C4-2B (cell line): ENCODE results near the gene RPS17.

Source experiments
- ZFX ChIP-seq: fragments of 450-650 bp; IDR thresholded peaks from 2 replicates; pipeline ENCODE4 v1.6.1; 2017
- TF ChIP-seq, protein P1 (sequence below): fragments of 450-650 bp; conservative IDR thresholded peaks from 2 replicates; pipeline ENCODE4 v1.5.1; 2017; ENCODE audit warnings: mild to moderate bottlenecking

DNA sequence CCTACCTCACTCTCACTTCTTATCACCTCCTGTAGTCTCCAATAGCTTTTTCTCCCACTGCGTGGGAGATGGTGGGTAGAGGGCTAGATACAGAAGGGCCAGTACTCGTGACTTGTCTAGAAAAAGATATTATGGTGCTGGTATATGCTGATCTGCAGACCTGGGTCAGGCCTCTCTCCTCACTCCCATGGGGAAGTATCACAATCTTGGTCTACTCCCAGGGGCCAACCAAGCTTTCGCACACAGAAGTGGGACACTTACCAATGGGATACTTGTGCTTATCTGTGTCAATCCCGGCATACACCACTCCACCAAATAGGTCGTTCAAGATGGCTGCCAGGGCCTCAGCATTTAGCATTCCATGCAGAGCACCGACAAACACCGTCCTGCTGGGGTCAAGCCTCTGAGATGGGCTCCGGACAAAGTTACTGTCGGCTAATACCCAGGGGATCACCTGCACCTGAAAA, 9.0 kb upstream of the RPS17 start:
- TF ChIP-seq, protein P1, sequence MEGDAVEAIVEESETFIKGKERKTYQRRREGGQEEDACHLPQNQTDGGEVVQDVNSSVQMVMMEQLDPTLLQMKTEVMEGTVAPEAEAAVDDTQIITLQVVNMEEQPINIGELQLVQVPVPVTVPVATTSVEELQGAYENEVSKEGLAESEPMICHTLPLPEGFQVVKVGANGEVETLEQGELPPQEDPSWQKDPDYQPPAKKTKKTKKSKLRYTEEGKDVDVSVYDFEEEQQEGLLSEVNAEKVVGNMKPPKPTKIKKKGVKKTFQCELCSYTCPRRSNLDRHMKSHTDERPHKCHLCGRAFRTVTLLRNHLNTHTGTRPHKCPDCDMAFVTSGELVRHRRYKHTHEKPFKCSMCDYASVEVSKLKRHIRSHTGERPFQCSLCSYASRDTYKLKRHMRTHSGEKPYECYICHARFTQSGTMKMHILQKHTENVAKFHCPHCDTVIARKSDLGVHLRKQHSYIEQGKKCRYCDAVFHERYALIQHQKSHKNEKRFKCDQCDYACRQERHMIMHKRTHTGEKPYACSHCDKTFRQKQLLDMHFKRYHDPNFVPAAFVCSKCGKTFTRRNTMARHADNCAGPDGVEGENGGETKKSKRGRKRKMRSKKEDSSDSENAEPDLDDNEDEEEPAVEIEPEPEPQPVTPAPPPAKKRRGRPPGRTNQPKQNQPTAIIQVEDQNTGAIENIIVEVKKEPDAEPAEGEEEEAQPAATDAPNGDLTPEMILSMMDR: no peak
- TF ChIP-seq ZFX: no peak
